Neutrophil (primary cell): ENCODE measurements around the gene TUT7.

Experiments
- H3K27ac ChIP-seq: fragments of 200-600 bp; sonication (generic); 2 replicates; pipeline ENCODE4 v1.5.1; 2016; ENCODE audit warnings: mild to moderate bottlenecking, moderate library complexity
- H3K27me3 ChIP-seq: fragments of 200-600 bp; sonication (generic); 2 replicates; pipeline ENCODE4 v1.6.0; 2016; ENCODE audit warnings: mild to moderate bottlenecking
- H3K36me3 ChIP-seq: fragments of 200-600 bp; sonication (generic); 2 replicates; pipeline ENCODE4 v1.5.1; 2017
- H3K4me1 ChIP-seq, 2 experiments: fragments of 200-600 bp in 1 of 2; sonication (generic) in 1 of 2; 1 replicate in 1 of 2; 2 replicates in 1 of 2; pipeline versions ENCODE4 v1.5.1 to v1.6.1; 2013 to 2016; ENCODE audit warnings: low read depth in 1 of 2, low read length in 1 of 2, mild to moderate bottlenecking in 1 of 2, moderate library complexity in 1 of 2; ENCODE audit not compliant: control insufficient read depth in 1 of 2, insufficient read depth in 1 of 2
- H3K4me3 ChIP-seq, 2 experiments: fragments of 200-600 bp in 1 of 2; sonication (generic) in 1 of 2; 1 replicate in 1 of 2; 2 replicates in 1 of 2; pipeline ENCODE4 v1.5.1; 2013 to 2016; ENCODE audit warnings: low read depth in 1 of 2, low read length in 1 of 2, mild to moderate bottlenecking in 1 of 2, moderate library complexity in 1 of 2
- H3K9me3 ChIP-seq: fragments of 200-600 bp; sonication (generic); 2 replicates; pipeline ENCODE4 v1.5.1; 2016
- TF ChIP-seq, protein P1 (sequence below): fragments of 200-600 bp; sonication (generic); IDR thresholded peaks from 2 replicates; pipeline ENCODE4 v1.5.1; 2016; ENCODE audit warnings: antibody characterized with exemption

Gene TUT7

DNA sequence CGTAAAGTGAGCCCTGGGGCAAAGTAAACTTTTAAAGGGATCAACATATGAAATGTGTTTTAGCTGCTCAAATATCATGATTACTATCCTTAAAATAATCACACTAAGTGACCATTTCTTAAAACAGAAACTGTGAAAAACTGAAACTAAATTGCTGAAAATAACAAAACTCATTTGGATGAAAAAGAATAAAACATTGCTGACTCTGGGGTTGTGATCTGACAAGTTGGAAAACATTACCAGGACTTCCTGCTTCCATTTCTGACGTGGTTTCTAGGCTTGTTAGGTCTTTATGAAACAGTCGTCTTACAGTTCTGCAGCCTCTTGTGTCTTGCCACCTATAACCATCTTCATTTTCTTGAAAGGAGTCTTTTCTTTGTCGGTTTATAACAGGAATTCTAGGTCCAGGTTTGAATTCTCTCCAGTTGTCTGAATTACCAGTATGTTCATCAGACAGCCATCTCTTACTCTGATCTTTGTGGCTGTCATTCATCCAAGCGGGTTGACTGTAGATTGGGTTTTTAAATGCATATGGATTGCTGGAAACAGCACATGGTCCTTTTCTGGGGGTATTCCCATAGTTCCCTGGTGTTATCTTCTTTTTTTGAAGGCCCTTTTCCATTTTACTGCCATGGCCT is 1.7 kb downstream of the TUT7 start:
- TF ChIP-seq, protein P1, sequence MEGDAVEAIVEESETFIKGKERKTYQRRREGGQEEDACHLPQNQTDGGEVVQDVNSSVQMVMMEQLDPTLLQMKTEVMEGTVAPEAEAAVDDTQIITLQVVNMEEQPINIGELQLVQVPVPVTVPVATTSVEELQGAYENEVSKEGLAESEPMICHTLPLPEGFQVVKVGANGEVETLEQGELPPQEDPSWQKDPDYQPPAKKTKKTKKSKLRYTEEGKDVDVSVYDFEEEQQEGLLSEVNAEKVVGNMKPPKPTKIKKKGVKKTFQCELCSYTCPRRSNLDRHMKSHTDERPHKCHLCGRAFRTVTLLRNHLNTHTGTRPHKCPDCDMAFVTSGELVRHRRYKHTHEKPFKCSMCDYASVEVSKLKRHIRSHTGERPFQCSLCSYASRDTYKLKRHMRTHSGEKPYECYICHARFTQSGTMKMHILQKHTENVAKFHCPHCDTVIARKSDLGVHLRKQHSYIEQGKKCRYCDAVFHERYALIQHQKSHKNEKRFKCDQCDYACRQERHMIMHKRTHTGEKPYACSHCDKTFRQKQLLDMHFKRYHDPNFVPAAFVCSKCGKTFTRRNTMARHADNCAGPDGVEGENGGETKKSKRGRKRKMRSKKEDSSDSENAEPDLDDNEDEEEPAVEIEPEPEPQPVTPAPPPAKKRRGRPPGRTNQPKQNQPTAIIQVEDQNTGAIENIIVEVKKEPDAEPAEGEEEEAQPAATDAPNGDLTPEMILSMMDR, result no peak
- Histone ChIP-seq H3K4me3 (peak overlapping the region; percentile 79 to 95), H3K27me3 (peaks cover 24% of the 10 kb centered on the region), H3K4me1 (peaks cover 67 to 71% of the 10 kb centered on the region in 2 experiments), H3K27ac (peak overlapping the region; percentile 97), H3K9me3 (no peaks in the 10 kb centered on the region), H3K36me3 (peaks cover 26% of the 10 kb centered on the region)

DNA sequence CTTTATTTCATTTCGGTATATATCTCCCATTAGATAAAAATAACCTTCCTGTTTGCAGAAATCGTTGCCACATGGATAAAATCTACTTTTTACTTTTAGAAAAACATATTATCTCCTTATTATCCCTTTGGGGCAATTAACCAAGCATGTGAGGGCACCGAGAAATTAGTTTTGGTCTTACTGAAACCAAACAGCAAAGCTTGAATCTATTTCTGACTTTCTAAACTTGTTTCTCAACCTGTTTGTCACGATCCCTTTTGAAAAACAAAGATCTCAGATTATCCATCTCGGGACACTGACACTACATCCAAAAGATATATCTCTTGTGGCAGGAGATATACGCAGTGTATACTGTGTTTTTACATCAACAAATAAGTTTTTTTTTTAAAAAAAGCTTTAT is 2.3 kb downstream of the TUT7 start:
- Histone ChIP-seq H3K27ac (peak overlapping the region; percentile 97), H3K9me3 (no peaks in the 10 kb centered on the region), H3K4me1 (peaks cover 74 to 77% of the 10 kb centered on the region in 2 experiments), H3K4me3 (peak overlapping the region; percentile 79 to 95), H3K27me3 (peaks cover 17% of the 10 kb centered on the region), H3K36me3 (peaks cover 26% of the 10 kb centered on the region)
- TF ChIP-seq, protein P1, result no peak

DNA sequence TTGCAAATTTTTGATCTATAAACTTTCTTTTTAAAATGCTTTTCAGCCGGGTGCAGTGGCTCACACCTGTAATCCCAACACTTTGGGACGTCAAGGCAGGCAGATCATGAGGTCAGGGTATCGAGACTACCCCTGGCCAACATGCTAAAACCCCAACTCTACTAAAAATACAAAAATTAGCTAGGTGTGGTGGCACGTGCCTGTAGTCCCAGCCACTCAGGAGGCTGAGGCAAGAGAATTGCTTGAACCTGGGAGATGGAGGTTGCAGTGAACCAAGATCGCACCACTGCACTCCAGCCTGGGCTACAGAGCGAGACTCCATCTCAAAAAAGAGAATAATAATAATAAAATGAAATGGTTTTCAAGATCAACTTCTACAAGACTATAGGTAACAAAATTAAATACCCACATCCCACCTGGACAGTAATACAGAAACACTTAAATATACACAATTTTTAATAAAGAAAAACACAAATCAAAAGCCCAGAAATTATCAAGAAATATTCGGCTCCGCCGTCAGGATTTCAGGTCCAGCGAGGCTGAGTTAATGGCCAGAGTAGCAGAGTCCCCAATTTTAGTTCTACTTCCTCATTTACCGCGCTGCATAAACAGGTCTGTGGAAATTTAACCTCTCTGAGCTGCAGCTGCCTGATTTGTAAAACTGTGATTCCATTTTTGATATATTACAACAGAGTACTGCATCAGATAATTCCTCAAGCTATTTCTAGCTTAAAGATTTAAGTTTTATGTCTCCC is 4.0 kb downstream of the TUT7 start:
- peak overlapping the region; percentile 79 to 95 for H3K4me3 ChIP-seq
- H3K27ac ChIP-seq, result peak overlapping the region; percentile 97
- peaks cover 83% of the 10 kb centered on the region in 2 experiments for H3K4me1 ChIP-seq
- peaks cover 41% of the 10 kb centered on the region for H3K36me3 ChIP-seq
- no peaks in the 10 kb centered on the region for H3K9me3 ChIP-seq
- peaks cover under 1% of the 10 kb centered on the region for H3K27me3 ChIP-seq
- TF ChIP-seq, protein P1, result no peak

DNA sequence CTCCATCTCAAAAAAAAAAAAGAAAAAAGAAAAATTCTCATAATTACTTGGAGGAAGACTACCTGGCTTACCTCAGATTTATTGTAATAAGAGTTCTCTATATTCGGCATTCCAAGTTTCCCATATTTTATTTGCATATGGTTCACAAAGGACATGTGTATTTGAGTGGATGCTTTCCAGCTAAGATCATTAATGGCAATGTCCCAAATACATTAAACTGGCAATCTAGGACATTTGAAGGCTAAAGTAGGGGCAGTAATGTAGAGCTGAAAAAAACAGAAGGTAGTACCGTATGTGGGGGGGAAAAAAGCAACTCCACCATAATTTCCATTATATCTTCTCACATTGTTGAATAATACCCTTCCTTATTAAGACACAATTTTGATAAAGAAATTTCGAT is 4.9 kb downstream of the TUT7 start:
- TF ChIP-seq, protein P1, result no peak
- Histone ChIP-seq H3K27me3 (no peaks in the 10 kb centered on the region), H3K27ac (peak overlapping the region; percentile 97), H3K4me1 (peaks cover 75 to 77% of the 10 kb centered on the region in 2 experiments), H3K9me3 (no peaks in the 10 kb centered on the region), H3K4me3 (peak overlapping the region; percentile 79 to 95), H3K36me3 (peaks cover 50% of the 10 kb centered on the region)

DNA sequence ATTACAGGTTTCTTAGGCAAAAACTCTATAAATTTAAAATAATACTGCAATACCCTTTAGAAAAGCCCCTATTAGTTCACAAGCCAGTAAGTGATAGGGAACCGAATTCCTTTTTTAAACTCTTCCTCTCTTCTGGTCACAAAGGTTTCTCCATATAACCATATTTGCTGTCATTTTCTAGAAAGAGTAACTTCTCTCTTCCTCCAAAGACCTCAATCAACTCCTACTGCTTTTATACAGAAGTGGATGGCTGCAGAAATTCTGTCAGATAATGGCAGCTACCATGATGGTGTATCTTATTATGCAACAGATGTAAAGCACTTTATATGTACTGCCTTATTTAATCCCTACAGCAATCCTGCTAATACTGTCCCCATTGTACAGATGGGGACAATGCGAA is 6.2 kb downstream of the TUT7 start:
- TF ChIP-seq, protein P1, result no peak
- Histone ChIP-seq H3K4me3 (peak overlapping the region; percentile 43 to 95), H3K36me3 (peaks cover 62% of the 10 kb centered on the region), H3K27me3 (no peaks in the 10 kb centered on the region), H3K27ac (peak overlapping the region; percentile 97), H3K4me1 (peaks cover 69 to 73% of the 10 kb centered on the region in 2 experiments), H3K9me3 (no peaks in the 10 kb centered on the region)
